H54 (cell line): ENCODE data around the gene DDA1.

Experiments
- DNase-seq: peaks from one replicate; pipeline ENCODE4 v3.0.0; 2011; ENCODE audit warnings: low spot score, mixed read lengths; ENCODE audit not compliant: insufficient read length
- FAIRE-seq: peaks from 3 replicates; lab custom pipeline; 2011; peaks lifted over from hg19 to GRCh38; lab: Jason Lieb, UNC
- POLR2A ChIP-seq: IDR thresholded peaks from 2 replicates; pipeline ENCODE4 v1.6.1; 2011; ENCODE audit warnings: low read depth, mild to moderate bottlenecking, low read length

Gene DDA1

DNA sequence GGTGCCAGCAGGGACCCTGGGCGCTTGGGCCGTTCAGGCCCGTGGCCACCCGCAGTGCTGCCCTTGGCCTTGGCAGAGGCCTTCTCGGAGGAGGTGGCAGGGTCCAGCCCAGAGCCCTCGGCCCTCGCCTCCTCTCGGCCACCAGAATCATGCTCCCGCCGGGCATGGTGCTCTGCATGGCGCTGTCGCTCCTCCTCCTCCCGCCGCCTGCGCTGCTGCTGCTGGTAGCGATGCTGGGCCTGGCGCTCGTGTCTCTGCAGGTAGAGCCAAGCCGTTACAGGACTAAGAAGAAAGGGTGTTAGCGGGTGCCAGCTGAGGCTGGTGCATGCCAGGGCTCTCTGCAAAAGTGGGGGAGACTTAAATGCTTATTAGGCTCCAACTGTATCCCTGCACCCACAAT is 15.8 kb downstream of the DDA1 start:
- no peak for TF ChIP-seq POLR2A
- DNase-seq (no peak), FAIRE-seq (no peak)

DNA sequence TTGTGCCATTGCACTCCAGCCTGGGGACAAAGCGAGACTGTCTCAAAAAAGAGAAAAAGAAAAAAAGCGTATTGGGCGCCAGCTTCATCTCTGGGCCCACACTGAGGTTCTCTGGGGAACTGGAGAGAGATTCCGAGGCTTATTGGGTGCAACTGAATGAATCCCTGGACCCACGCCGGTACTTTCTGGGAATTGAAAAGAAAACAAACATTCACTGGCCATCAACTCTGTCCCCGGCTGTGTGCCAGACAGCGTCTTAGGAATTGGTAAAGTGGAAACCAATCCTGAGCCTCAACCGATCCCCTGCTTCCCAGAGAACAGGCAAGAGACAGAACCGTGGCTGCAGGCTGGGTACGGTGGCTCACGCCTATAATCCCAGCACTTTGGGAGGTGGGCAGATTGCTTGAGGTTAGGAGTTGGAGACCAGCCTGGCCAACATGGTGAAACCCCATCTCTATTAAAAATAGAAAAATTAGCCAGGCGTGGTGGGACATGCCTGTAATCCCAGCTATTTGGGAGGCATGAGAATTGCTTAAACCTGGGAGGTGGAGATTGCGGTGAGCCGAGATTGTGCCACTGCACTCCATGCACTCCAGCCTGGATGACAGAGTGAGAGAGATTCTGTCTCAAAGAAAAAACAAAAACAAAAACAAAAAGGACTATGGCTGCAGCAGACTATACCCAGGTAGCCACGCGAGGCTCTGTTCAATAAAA is 16.7 kb downstream of the DDA1 start:
- no peak for DNase-seq
- TF ChIP-seq POLR2A, result no peak

DNA sequence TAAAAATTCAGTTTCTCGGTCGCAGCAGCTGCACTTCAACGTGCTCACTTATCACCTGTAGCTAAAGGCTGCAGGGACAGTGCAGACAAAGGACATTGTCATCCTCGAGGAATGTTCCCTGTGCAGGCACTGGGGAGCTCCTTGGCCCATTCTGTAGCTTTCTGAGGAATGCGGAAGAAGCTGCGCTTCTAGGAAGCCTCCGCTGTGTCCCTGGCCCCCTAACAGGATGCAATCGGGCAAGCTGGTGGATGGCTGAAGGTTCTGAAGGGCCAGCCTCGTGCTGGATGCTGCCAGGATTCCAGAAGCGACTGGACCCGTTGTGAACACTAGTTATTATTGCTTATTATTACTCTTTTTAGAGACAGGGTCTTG is 17.2 kb downstream of the DDA1 start:
- no peak for FAIRE-seq
- no peak for TF ChIP-seq POLR2A
- DNase-seq, result no peak

More for the DNA sequence above, 16.7 kb downstream of the DDA1 start:
- no peak for FAIRE-seq

DNA sequence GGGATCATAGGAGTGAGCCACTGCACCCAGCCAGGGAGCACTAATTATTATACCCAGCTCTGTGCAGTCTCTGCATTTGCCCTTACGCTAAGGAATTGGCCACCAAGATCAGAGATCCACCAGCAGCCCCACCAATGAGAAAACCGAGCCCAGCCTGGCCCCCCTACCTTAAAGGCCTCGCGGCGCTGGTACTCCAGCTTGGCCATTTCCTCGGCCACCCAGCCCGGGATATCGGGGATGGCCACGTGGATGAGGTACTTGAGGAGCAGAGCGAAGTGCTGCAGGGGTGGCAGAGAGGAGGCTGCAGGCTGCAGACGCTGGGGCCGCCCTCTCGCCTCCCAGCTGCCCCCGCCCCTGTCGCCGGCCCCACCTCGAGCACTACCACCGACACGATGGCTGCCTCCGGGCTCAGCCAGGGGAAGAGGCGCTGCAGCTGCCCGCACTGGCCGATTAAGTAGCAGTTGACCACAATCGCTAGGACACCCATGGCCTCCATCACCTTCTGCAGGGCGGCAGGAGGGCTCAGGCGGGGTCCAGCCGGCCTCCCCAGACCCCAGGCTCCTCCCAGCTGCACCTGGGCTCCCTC is 17.8 kb downstream of the DDA1 start:
- FAIRE-seq (no peak), DNase-seq (no peak)
- TF ChIP-seq POLR2A, result no peak

DNA sequence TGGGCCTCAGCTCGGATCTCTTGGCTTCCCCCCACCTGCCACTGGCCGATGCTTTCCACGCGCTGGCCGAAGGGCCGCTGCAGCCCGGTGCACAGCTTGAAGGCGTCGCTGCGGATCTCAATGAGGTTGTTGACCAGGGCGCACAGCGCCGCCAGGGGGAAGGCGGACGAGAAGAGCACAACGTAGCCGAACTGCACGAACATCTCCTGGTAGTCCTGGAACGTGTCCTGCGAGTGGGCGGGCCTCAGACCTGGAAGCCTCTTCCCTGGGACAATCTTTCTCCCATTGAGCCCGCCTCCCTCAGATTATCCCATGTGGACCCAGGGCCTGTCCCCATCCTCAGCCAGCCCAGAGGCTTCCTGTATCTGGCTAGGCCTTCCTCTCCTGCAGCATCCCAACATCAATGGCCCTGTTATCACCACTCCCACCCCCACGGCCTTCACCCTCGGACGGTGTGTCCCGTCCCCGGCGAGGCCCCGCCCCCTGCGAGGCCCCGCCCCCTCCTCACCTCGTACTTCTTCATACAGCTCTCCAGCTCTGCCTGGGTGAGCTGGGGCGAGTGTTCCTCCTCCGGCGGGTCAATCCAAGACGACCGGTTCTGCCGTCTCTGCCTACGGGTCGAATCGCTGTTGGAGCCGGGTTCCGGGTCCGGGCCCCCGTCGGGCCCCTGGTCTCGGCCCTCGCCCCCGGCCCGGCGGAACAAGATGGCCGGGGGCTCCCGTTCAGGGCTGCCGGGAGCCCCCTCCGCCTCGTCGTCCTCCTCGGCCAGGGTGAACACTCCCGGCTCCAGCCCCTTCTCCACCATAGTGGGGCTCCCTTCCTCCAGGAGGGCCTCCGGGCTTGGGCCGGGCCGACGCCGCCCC is 18.5 kb downstream of the DDA1 start:
- FAIRE-seq (no peak), DNase-seq (no peak)
- TF ChIP-seq POLR2A, result no peak

DNA sequence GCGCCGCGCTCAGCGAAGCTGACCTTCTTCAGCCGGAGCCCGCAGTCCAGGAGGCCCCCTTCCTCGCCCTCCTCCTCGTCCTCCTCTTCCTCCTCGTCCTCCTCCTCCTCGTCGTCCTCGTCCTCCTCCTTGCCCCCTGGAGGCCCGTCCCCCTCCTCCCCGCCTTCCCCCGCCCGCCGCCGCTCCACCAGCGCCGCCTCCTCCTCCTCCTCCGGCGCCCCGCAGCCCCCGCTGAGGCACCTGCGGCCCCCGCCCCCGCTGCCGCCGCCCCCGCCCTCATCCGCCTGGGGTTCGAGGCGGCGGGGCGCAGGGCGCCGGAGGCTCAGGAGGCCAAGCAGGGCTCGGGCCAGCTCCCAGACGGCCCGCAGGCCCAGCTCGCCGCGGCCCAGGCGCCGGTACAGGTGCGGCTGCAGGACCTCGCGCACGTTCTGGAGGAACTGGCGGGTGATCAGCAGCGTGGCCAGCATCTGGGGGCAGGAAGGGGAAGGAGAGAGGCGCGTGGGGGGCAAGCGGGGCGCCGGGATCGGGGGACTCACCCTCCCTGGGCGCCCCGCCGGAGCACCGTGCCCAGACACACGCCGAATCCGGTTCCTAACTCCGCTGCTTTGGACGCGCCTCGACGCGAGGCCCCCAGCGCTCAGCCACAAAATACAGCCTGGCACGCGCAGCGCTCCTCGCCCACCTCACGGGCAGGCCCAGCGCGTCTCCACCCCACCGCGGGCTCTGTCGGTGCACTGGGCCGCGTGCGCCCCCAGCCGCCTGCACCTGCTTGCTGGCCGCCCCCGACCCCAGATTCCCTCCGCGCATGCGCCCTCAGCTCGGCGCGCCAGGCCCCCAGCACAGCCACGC is 19.4 kb downstream of the DDA1 start:
- TF ChIP-seq POLR2A, result no peak
- no peak for DNase-seq
- no peak for FAIRE-seq

DNA sequence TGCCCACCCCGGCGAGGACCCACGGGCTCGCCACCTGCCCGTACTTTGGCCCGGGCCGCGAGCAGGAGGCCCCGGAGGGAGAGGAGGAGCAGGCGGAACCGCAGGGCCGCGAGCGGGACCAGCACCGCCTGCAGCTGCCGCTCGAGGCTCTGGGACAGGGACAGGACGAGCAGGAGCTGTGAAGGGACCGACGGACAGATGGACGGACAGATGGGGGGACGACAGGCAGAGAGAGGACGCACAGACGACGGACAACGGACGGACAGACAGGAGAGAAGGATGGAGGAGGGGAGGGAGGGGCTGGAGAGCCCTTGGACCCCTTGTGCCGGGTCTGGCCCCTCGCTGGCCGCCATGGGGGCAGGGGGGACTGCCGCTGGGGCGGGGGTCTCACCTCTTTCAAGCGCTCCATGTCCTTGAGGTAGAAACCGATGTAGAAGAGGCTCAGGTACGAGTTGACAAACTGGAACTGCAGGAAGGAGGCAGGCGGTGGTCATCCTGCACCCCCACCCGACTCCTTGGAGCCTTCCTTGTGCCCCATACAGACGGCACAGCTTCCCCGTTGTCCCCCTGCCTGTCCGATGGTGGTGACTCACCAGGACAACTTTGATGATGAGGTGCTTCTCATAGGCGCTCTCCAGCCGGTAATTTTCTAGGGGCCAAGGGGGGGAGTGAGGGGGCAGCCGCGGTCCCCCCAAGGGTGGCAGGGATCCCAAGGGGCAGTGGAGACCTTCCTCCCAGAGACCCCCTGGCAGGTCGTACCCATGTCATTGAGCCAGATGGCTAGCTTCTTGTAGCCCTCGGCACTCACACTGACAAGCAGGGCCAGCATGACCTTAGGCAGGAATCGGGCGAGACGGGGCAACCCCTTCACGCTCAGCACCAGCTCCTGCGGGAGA is 20.3 kb downstream of the DDA1 start:
- DNase-seq, result no peak
- FAIRE-seq, result no peak
- no peak for TF ChIP-seq POLR2A

DNA sequence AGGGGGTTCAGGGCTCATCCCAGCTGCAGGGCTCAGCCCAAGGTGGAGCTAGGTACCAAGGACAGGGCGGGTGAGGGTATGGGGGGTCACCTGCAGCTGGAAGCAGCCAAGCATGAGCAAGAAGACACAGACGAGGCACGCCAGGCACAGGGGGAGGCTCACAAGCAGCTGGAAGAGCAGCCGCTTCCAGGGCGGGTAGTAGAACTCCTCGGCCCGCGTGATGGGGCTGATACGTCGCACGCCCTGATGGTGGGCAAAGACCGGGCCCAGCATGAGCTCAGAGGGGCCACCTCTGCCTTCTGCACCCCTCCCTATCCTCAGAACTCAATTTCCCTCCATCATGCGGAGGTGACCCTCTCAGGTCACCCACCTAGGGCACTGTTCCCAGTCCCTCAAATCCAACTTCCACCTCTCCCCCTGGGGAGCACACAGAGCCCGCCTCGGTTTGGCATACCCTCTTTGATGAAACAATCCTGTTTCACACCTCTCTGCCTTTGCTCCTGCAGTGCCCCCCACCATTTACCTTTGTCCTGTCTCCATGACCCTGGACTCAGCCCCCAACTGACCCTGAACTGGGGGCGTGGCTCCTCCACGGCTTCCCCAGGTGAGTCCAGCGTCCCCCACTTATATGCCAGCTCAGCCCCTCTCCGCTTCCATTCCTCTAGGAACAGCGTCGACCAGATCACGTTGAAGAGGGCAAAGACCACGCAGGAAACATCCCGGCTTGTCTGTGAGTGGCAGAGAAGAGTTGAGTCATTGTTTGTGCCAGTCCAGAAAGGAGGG is 21.1 kb downstream of the DDA1 start:
- TF ChIP-seq POLR2A, result no peak
- DNase-seq, result no peak
- no peak for FAIRE-seq

DNA sequence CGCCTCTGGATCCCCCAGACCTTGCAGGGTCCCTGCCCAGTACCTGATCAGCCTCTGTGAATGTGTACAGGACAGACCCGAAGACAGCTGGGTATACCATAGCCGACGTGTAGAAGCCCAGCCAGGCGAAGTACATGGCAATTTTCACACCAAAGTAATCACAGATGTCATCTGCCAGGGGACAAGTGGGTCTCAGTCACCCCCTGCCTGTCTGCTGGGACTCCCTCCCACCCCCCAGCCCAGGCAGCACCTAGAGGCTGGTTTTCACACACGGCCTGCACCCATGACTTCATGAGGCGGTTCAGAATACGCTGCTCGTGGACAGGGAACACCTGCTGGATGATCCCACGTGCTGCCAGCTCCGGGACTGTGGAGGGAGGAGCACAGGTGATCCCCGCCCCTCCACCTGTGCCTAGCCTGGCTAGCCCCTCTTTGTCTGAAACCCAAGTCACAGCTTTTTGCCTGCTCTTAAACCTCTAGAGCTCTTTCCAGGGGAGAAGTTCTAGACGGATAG is 21.7 kb downstream of the DDA1 start:
- no peak for TF ChIP-seq POLR2A
- FAIRE-seq, result no peak
- no peak for DNase-seq

DNA sequence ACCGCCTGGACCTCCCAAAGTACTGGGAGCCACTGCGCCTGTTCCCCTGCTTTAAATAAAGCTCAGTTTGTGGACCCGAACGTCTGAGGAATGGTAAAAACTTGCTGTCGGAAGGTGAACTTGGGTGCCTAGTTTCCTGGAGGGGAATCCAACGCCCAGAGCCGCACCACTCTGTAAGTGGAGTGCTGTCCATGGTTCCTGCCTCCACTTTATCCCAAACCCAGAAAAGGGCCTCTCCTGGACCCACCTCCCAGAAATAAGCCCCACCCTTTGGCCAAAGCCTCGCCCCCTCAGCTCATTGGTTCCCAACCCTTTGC is 23.0 kb downstream of the DDA1 start:
- TF ChIP-seq POLR2A, result no peak
- no peak for DNase-seq
- FAIRE-seq, result no peak

DNA sequence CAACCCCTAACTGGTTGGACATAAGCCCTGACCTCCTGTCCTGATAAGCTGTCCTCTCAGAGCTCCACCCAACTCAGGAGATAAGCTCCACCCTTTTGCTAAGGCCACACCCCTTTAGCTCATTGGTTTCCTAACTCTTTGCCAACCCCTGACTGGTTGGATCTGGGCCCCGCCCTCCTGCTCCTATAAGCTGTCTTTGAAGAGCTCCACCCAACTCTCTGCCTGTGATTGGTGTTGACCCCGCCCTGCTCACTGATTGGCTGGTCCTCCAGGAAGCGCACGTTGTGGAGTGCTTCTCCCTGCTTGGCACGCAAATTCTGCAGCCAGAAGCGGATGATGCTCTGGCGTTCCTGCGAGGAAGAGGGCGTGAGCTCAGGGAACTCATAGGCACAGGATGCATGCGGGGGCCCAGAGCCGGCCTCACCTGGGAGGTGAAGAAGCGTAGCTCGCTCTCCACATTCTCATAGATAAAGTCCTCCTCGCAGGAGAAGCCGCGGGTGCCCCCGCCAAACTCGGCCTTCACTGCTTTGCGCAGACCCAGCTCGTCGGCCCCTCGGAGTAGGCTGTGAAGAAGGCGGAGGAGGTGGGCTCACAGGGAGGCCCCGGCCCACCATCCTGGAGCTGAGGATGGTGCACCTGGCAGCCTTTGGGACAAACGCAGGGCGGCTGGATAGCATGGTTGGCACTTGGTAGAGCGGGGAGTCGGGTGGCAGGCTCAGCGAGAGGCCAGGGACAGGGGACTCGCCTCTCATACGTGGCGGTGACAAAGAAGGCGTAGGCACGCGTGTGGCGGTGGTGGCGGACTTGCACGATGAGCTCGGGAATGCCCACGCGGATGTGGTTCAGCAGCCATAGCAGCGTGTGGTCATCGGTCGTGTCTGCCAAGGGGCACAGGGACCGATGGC is 23.6 kb downstream of the DDA1 start:
- TF ChIP-seq POLR2A, result no peak
- DNase-seq (no peak), FAIRE-seq (no peak)
